Body of pancreas (tissue), 4 donors: Measurements from ENCODE around the gene VAPA.
"Not testable (repeated sequence)": the region's sequence is repeated elsewhere in the genome, so short reads cannot be mapped to it uniquely, and the experiment has no call there.

Source experiments
- POLR2A ChIP-seq, 3 donors: fragments of 450-650 bp; IDR thresholded peaks; one replicate each; pipeline ENCODE4 v1.6.1; 2016; ENCODE audit warnings: antibody characterized with exemption in 3 of 3, mild to moderate bottlenecking in 2 of 3
- TF ChIP-seq, protein P1 (sequence below), 7 experiments: fragments of 450-650 bp in 4 of 7; fragments of 200-600 bp in 3 of 7; sonication (generic) in 3 of 7; IDR thresholded peaks; one replicate each; pipeline ENCODE4 v1.5.1; 2016 to 2019; ENCODE audit warnings: antibody characterized with exemption in 7 of 7

DNA sequence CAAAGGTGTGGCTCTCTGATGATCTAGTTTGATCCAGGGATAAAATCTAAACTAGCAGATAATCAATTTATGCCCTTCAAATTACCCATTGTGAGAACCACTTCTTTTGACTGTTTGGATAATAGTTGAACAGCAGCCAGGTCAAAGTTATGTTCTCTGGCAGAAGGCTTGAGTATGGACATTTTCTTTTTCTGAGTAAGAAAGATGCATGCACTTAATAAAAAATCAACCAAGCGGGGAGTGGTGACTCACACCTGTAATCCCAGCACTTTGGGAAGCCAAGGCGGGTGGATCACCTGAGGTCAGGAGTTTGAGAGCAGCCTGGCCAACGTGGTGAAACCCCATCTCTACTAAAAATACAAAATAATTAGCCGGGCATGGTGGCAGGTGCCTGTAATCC lies 22.3 kb upstream of the VAPA start:
- TF ChIP-seq, protein P1, sequence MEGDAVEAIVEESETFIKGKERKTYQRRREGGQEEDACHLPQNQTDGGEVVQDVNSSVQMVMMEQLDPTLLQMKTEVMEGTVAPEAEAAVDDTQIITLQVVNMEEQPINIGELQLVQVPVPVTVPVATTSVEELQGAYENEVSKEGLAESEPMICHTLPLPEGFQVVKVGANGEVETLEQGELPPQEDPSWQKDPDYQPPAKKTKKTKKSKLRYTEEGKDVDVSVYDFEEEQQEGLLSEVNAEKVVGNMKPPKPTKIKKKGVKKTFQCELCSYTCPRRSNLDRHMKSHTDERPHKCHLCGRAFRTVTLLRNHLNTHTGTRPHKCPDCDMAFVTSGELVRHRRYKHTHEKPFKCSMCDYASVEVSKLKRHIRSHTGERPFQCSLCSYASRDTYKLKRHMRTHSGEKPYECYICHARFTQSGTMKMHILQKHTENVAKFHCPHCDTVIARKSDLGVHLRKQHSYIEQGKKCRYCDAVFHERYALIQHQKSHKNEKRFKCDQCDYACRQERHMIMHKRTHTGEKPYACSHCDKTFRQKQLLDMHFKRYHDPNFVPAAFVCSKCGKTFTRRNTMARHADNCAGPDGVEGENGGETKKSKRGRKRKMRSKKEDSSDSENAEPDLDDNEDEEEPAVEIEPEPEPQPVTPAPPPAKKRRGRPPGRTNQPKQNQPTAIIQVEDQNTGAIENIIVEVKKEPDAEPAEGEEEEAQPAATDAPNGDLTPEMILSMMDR (IDR thresholded peaks at IDR 0.05), result not testable (repeated sequence)
- not testable (repeated sequence) for TF ChIP-seq POLR2A (IDR thresholded peaks at IDR 0.05)
